B cell (primary cell): Measurements from ENCODE around the gene TPRG1L. TPM values are rescaled to one million over a fixed set of nuclear protein-coding genes. Genes with fewer than 3 reads are reported as not detected.

Source experiments
- ATAC-seq: fragments of 200-7000 bp; cut with Tn5 transposase; one replicate; pipeline ENCODE4 v1.10.0; 2021; ENCODE audit warnings: low read depth, mild to moderate bottlenecking, moderate number of reproducible peaks, moderate library complexity
- CTCF ChIA-PET: fragments of 350-600 bp; sonication (Branson Sonifier 250); formaldehyde crosslinking; loops from one replicate; lab custom pipeline; 2021; ENCODE audit warnings: antibody characterized with exemption, inconsistent platforms; lab: Charles Lee
- POLR2A ChIA-PET: fragments of 350-600 bp; sonication (Branson Sonifier 250); formaldehyde crosslinking; loops from one replicate; lab custom pipeline; 2021; ENCODE audit warnings: antibody characterized with exemption; lab: Charles Lee
- DNase-seq: peaks from one replicate; pipeline ENCODE4 v3.0.0; 2013
- H2AFZ ChIP-seq: 2 replicates; pipeline ENCODE4 v1.6.1; 2012; ENCODE audit warnings: mild to moderate bottlenecking, low read depth, low read length; ENCODE audit not compliant: insufficient read depth, poor library complexity, severe bottlenecking
- H3K27ac ChIP-seq, 2 donors: 1 replicate in 1 of 2; 2 replicates in 1 of 2; pipeline ENCODE4 v1.5.1; 2012 to 2013; ENCODE audit warnings: low read length in 2 of 2, mild to moderate bottlenecking in 2 of 2, moderate library complexity in 1 of 2
- H3K27me3 ChIP-seq, 4 experiments: fragments of 200-600 bp in 1 of 4; sonication (generic) in 1 of 4; replicated peaks in 1 of 4; 1 replicate in 2 of 4; 2 replicates in 2 of 4; pipeline versions ENCODE4 v1.6.1 to v1.7.0; 2013 to 2016; ENCODE audit warnings: low read length in 3 of 4, mild to moderate bottlenecking in 2 of 4, mixed read lengths in 1 of 4, moderate library complexity in 1 of 4; ENCODE audit not compliant: insufficient read depth in 4 of 4, control insufficient read depth in 3 of 4; ENCODE audit errors: control extremely low read depth in 1 of 4
- H3K36me3 ChIP-seq, 2 experiments: replicated peaks in 1 of 2; 1 replicate in 1 of 2; 2 replicates in 1 of 2; pipeline versions ENCODE4 v1.6.1 to v1.7.1; 2013; ENCODE audit warnings: low read length in 1 of 2; ENCODE audit not compliant: insufficient read depth in 2 of 2, control insufficient read depth in 1 of 2; ENCODE audit errors: control extremely low read depth in 1 of 2, extremely low read depth in 1 of 2
- H3K4me1 ChIP-seq, 2 donors: fragments of 200-600 bp in 1 of 2; sonication (generic) in 1 of 2; 1 replicate in 1 of 2; 2 replicates in 1 of 2; pipeline versions ENCODE4 v1.5.1 to v1.6.1; 2013 to 2017; ENCODE audit warnings: low read length in 2 of 2; ENCODE audit not compliant: control insufficient read depth in 2 of 2, insufficient read depth in 2 of 2
- H3K4me2 ChIP-seq: replicated peaks from 2 replicates; pipeline ENCODE3; 2012; ENCODE audit warnings: mild to moderate bottlenecking, low read depth, low read length; ENCODE audit not compliant: poor library complexity, severe bottlenecking
- H3K4me3 ChIP-seq, 5 experiments: fragments of 200-600 bp in 1 of 5; sonication (generic) in 1 of 5; 1 replicate in 3 of 5; 2 replicates in 2 of 5; pipeline versions ENCODE4 v1.5.1 to v1.7.0; 2011 to 2016; ENCODE audit warnings: low read length in 4 of 5, mild to moderate bottlenecking in 4 of 5, low read depth in 2 of 5, control low read depth in 1 of 5, moderate library complexity in 1 of 5; ENCODE audit not compliant: insufficient read depth in 1 of 5; ENCODE audit errors: control extremely low read depth in 1 of 5, extremely low read depth in 1 of 5
- H3K79me2 ChIP-seq: fragments of 200-600 bp; sonication (generic); one replicate; pipeline ENCODE4 v1.6.0; 2016; ENCODE audit warnings: low read length; ENCODE audit not compliant: control insufficient read depth, insufficient read depth
- H3K9ac ChIP-seq: fragments of 200-600 bp; sonication (generic); 2 replicates; pipeline ENCODE4 v1.6.1; 2017; ENCODE audit warnings: mild to moderate bottlenecking, low read length, moderate library complexity
- H3K9me3 ChIP-seq, 3 donors: one replicate each; pipeline versions ENCODE4 v1.6.1 to v1.7.1; 2013; ENCODE audit warnings: low read length in 2 of 3; ENCODE audit not compliant: control insufficient read depth in 2 of 3, insufficient read depth in 1 of 3; ENCODE audit errors: control extremely low read depth in 1 of 3
- H4K20me1 ChIP-seq: 2 replicates; pipeline ENCODE4 v1.6.0; 2012; ENCODE audit warnings: mild to moderate bottlenecking, low read length; ENCODE audit not compliant: insufficient read depth, control insufficient read depth, poor library complexity, severe bottlenecking
- H3K27ac Mint-ChIP-seq: one replicate; pipeline ENCODE4 v1.8.0; 2021; ENCODE audit warnings: mixed read lengths
- H3K27me3 Mint-ChIP-seq: one replicate; pipeline ENCODE4 v1.8.0; 2021; ENCODE audit warnings: mixed read lengths
- H3K4me1 Mint-ChIP-seq: one replicate; pipeline ENCODE4 v1.8.0; 2021; ENCODE audit warnings: mixed read lengths
- H3K4me3 Mint-ChIP-seq: one replicate; pipeline ENCODE4 v1.8.0; 2021; ENCODE audit warnings: mixed read lengths
- H3K9me3 Mint-ChIP-seq: one replicate; pipeline ENCODE4 v1.8.0; 2022; ENCODE audit warnings: mixed read lengths; ENCODE audit not compliant: insufficient read depth
- CTCF ChIP-seq: fragments of 200-600 bp; IDR thresholded peaks from one replicate; pipeline ENCODE4 v1.8.0; 2022; ENCODE audit warnings: antibody characterized with exemption, mild to moderate bottlenecking
- EZH2 ChIP-seq: IDR thresholded peaks from 2 replicates; pipeline ENCODE4 v1.6.1; 2012; ENCODE audit warnings: borderline replicate concordance, low read depth, mild to moderate bottlenecking, moderate library complexity, low read length; ENCODE audit not compliant: insufficient read depth, poor library complexity, severe bottlenecking
- WGBS: methylation state at CpG from one replicate; pipeline ENCODE4 v1.1.5; 2013; ENCODE audit warnings: missing lambda C conversion rate; ENCODE audit not compliant: insufficient coverage; 5-methylcytosine and 5-hydroxymethylcytosine counted together
- intact Hi-C: fragments of 100-400 bp; cut with micrococcal nuclease; formaldehyde crosslinking; loops from one replicate; pipeline ENCODE4 v1.10.0; 2022
- polyA plus RNA-seq: library from polyadenylated mRNA; depleted of rRNA; stranded (reverse); fragments of >200 nt; gene quantifications from 2 replicates; pipeline ENCODE4 v1.2.3, GENCODE V29; 2012
- total RNA-seq, 2 donors: library from RNA; stranded (reverse); fragments of 120-200 nt in 1 of 2; gene quantifications; 1 replicate in 1 of 2; 2 replicates in 1 of 2; pipeline versions ENCODE4 v1.2.3 to v1.2.4, GENCODE V29; 2013 to 2022

TPRG1L gene
- total and polyA plus RNA-seq, 2 donors (not counting 1 experiment from before 2014, with no cell fraction given), result 19.5 to 48.6 TPM

GRCh38 chr1:3625151-3625907 is 514 bp downstream of the TPRG1L start:
- DNase-seq, result peak; percentile 59
- POLR2A ChIA-PET, result no interaction called here
- H3K9me3 Mint-ChIP-seq, result no peaks in the 10 kb centered on the region
- TF ChIP-seq EZH2, result no peak
- H4K20me1 ChIP-seq, result peaks cover 5% of the 10 kb centered on the region
- WGBS, result 7% methylated on average over 63 of the region's 71 CpGs
- intact Hi-C loops, result loop anchor here (2.0 to 10.0 kb wide), 5 partner anchors 51 to 1211 kb away; partner anchors contain the start of genes C1orf174, CEP104, DFFB and PEX10
- peaks cover 18 to 29% of the 10 kb centered on the region in 2 donors for H3K4me1 ChIP-seq
- H3K36me3 ChIP-seq, result peaks cover 0 to 30% of the 10 kb centered on the region in 2 experiments
- peak overlapping the region in 4 of 5 experiments; percentile 47 to 90 (median 84) for H3K4me3 ChIP-seq
- ATAC-seq, result no peak
- peak overlapping the region; percentile 98 for H2AFZ ChIP-seq
- no peaks in the 10 kb centered on the region for H3K27me3 ChIP-seq
- peak overlapping the region; percentile 92 for H3K27ac Mint-ChIP-seq
- peak overlapping the region; percentile 94 for H3K4me2 ChIP-seq
- CTCF ChIA-PET, result interaction anchor here (1.1 kb wide), 1 partner anchor 52 kb away, joined by 3 read pairs; no protein-coding TSS in a partner anchor
- H3K9me3 ChIP-seq, result no peaks in the 10 kb centered on the region
- H3K79me2 ChIP-seq, result peaks cover 12% of the 10 kb centered on the region
- no peaks in the 10 kb centered on the region for H3K27me3 Mint-ChIP-seq
- H3K9ac ChIP-seq, result peak overlapping the region; percentile 89
- peak overlapping the region; percentile 93 for H3K4me3 Mint-ChIP-seq
- H3K4me1 Mint-ChIP-seq, result peaks cover 46% of the 10 kb centered on the region
- no peak overlapping the region for H3K27ac ChIP-seq

GRCh38 chr1:3626025-3626424 is 1.2 kb downstream of the TPRG1L start:
- no peak overlapping the region for H3K4me3 ChIP-seq
- peaks cover 0 to 30% of the 10 kb centered on the region in 2 experiments for H3K36me3 ChIP-seq
- H3K4me1 ChIP-seq, result peaks cover 18 to 27% of the 10 kb centered on the region in 2 donors
- H2AFZ ChIP-seq, result no peak overlapping the region
- intact Hi-C loops, result loop anchor here (10.0 kb wide), 3 partner anchors 229 to 1211 kb away; partner anchors contain the start of genes CEP104, DFFB and PEX10
- Mint-ChIP-seq H3K4me1 (peaks cover 42% of the 10 kb centered on the region), H3K27me3 (no peaks in the 10 kb centered on the region), H3K9me3 (no peaks in the 10 kb centered on the region), H3K4me3 (peak overlapping the region; percentile 78), H3K27ac (peak overlapping the region; percentile 59)
- ChIA-PET CTCF (interaction anchor here (0.7 kb wide), 3 partner anchors 70 to 108 kb away, joined by 4 read pairs; no protein-coding TSS in a partner anchor), POLR2A (no interaction called here)
- no peaks in the 10 kb centered on the region for H3K9me3 ChIP-seq
- WGBS, result 100% methylated on average over 1 of the region's 4 CpGs
- peaks cover 5% of the 10 kb centered on the region for H4K20me1 ChIP-seq
- H3K4me2 ChIP-seq, result peak overlapping the region; percentile 94
- no peak overlapping the region for H3K9ac ChIP-seq
- peaks cover 12% of the 10 kb centered on the region for H3K79me2 ChIP-seq
- ATAC-seq (no peak), DNase-seq (no peak)
- H3K27ac ChIP-seq, result no peak overlapping the region
- H3K27me3 ChIP-seq, result no peaks in the 10 kb centered on the region
- TF ChIP-seq EZH2 (no peak), CTCF (no peak)
